Measurements from ENCODE around the gene KLK1.
A peak's percentile ranks its signal among the peaks of the same experiment; 100 is the strongest.

The KLK1 gene

DNA sequence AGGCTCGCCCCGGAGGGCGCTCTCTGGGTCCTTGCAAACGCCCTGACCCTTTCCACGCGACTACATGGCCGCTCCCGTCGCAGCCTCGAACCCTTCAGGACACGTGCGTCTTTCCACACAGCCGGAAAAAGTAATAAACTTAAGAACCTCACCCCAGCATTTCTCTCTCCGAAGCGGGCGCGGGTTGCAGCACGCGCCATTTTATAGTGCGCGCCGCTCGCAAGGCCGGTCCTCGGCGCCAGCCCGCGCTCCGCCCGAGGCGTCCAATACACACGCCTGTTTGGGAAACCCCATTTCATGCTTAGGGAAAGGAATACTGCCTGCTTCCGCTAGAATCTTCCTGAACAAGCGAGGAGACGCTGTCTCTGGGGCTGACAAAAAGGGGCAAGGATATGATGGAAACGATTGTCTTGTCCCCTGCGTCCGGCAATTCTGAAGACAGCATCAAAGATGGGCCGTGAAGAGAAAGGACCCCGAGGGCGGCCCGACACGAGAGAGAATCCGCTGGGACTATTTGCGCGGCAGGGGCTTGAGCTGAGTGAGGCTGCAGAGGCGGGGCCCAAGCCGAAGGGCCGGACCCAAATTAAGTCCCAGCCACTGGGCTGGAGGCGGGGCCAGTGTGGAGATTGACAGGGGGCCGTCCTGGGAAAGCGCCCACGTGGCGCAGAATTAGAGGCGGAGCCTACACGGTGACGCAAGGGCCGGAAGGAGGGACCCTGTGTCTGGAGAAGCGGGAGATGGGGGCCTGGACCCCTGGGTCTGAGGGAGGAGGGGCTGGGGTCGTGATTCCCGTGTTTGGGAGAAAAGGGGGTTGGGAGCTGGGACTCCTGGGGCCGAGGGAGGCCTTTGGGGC is 18.9 kb downstream of the KLK1 start:
- H3K4me3 ChIP-seq (replicated peaks; ENCODE audit: low read depth, low read length), result peak overlapping the region; percentile 96
- DNase-seq (ENCODE audit: extremely low read depth, low read depth), result peak; percentile 92
- TF ChIP-seq, protein P1, sequence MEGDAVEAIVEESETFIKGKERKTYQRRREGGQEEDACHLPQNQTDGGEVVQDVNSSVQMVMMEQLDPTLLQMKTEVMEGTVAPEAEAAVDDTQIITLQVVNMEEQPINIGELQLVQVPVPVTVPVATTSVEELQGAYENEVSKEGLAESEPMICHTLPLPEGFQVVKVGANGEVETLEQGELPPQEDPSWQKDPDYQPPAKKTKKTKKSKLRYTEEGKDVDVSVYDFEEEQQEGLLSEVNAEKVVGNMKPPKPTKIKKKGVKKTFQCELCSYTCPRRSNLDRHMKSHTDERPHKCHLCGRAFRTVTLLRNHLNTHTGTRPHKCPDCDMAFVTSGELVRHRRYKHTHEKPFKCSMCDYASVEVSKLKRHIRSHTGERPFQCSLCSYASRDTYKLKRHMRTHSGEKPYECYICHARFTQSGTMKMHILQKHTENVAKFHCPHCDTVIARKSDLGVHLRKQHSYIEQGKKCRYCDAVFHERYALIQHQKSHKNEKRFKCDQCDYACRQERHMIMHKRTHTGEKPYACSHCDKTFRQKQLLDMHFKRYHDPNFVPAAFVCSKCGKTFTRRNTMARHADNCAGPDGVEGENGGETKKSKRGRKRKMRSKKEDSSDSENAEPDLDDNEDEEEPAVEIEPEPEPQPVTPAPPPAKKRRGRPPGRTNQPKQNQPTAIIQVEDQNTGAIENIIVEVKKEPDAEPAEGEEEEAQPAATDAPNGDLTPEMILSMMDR (IDR thresholded peaks at IDR 0.05; ENCODE audit: low read depth, low read length, missing control alignments), result no peak

- DNase-seq (ENCODE audit: extremely low read depth, low read depth), result no peak
- TF ChIP-seq, protein P1 (IDR thresholded peaks at IDR 0.05; ENCODE audit: low read depth, low read length, missing control alignments), result no peak
- H3K4me3 ChIP-seq (replicated peaks; ENCODE audit: low read depth, low read length), result peak overlapping the region; percentile 96
These were observed 19.8 kb downstream of the KLK1 start for GRCh38 chr19:50803633-50804419.

DNA sequence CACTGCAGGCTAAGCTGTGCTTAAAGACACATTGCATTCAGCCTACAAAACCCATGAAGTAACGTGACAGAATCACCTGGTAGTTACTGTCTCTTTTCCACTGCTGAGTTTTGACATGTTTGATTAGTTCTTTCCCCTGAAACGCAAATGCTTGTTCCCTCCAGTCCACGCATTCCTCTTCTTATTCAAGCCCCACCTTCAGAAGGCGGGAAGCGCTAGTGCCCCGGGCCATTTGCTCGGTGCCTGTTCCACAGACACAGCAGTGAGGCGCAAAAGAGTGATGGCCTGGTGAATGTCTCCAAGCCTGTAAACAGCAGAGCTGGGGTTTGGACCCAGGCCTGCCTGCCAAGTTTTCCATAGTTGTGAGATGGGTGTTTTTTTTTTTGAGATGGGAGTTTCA is 22.5 kb downstream of the KLK1 start:
- no peak overlapping the region for H3K4me3 ChIP-seq (replicated peaks; ENCODE audit: low read depth, low read length)
- TF ChIP-seq, protein P1 (IDR thresholded peaks at IDR 0.05; ENCODE audit: low read depth, low read length, missing control alignments), result no peak
- DNase-seq (ENCODE audit: extremely low read depth, low read depth), result no peak

GRCh38 chr19:50799547-50799851 is 24.1 kb downstream of the KLK1 start:
- no peak overlapping the region for H3K4me3 ChIP-seq (replicated peaks; ENCODE audit: low read depth, low read length)
- DNase-seq (ENCODE audit: extremely low read depth, low read depth), result no peak
- TF ChIP-seq, protein P1 (IDR thresholded peaks at IDR 0.05; ENCODE audit: low read depth, low read length, missing control alignments), result no peak

GRCh38 chr19:50798659-50799546 is 24.7 kb downstream of the KLK1 start:
- no peak for DNase-seq (ENCODE audit: extremely low read depth, low read depth)
- TF ChIP-seq, protein P1 (IDR thresholded peaks at IDR 0.05; ENCODE audit: low read depth, low read length, missing control alignments), result no peak
- H3K4me3 ChIP-seq (replicated peaks; ENCODE audit: low read depth, low read length), result no peak overlapping the region
